Measurements from ENCODE around the gene POU3F2.

Gene POU3F2

DNA sequence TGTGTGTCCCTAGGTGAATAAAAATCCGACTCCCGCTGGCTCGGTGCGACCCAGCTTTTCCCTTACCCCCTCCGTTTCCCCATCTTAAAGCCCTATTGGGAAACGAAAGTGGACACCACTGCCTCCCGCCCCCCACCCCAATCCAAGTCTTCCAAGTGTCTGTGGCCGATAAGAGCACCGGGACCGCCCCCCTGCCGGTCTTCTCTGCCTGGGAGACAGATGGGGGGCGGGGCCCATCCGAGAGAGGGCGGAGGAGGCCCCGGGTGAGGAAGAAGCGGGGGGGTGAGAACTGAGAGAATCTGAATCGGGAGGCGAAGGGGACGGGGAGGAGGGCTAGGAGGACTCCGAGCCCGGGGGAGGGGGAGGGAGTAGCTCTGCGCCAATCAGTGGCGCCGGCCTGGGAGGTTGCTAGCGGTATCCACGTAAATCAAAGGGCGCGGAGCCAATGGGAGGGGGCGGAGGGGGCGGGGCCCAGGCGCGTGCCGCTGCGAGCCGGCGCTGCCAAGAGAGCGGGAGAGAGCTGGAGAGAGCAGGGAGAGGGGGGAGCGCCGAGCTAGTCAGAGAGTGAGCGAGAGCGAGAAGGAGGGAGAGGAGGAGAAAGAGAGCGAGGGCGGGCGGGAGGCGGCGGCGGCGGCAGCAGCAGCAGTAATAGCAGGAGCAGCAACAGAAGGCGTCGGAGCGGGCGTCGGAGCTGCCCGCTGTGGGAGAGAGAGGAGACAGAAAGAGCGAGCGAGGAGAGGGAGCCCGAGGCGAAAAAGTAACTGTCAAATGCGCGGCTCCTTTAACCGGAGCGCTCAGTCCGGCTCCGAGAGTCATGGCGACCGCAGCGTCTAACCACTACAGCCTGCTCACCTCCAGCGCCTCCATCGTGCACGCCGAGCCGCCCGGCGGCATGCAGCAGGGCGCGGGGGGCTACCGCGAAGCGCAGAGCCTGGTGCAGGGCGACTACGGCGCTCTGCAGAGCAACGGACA, at the start of gene POU3F2 (continued):
- TF ChIP-seq, protein P1, sequence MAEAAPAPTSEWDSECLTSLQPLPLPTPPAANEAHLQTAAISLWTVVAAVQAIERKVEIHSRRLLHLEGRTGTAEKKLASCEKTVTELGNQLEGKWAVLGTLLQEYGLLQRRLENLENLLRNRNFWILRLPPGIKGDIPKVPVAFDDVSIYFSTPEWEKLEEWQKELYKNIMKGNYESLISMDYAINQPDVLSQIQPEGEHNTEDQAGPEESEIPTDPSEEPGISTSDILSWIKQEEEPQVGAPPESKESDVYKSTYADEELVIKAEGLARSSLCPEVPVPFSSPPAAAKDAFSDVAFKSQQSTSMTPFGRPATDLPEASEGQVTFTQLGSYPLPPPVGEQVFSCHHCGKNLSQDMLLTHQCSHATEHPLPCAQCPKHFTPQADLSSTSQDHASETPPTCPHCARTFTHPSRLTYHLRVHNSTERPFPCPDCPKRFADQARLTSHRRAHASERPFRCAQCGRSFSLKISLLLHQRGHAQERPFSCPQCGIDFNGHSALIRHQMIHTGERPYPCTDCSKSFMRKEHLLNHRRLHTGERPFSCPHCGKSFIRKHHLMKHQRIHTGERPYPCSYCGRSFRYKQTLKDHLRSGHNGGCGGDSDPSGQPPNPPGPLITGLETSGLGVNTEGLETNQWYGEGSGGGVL (tag by site-specific recombination; IDR thresholded peaks at IDR 0.05) = peak; percentile 100
- TF ChIP-seq TRIM28 (IDR thresholded peaks at IDR 0.05; ENCODE audit: borderline replicate concordance, low read length) (no peak), ZNF133 (tag by site-specific recombination; IDR thresholded peaks at IDR 0.05) (no peak), ZNF248 (tag by site-specific recombination; IDR thresholded peaks at IDR 0.05) (no peak), ZNF670 (tag by site-specific recombination; IDR thresholded peaks at IDR 0.05; ENCODE audit: low read depth) (no peak), GLI2 (tag by site-specific recombination; IDR thresholded peaks at IDR 0.05; ENCODE audit: borderline replicate concordance, low read depth) (no peak), ZNF596 (tag by site-specific recombination; IDR thresholded peaks at IDR 0.05) (peak; percentile 99), KLF9 (tag by site-specific recombination; IDR thresholded peaks at IDR 0.05; ENCODE audit: low read depth) (peak; percentile 90), ZNF266 (tag by site-specific recombination; IDR thresholded peaks at IDR 0.05; ENCODE audit: low read depth) (no peak), ZNF560 (tag by site-specific recombination; IDR thresholded peaks at IDR 0.05; ENCODE audit: borderline replicate concordance) (no peak)
- TF ChIP-seq, protein P2, sequence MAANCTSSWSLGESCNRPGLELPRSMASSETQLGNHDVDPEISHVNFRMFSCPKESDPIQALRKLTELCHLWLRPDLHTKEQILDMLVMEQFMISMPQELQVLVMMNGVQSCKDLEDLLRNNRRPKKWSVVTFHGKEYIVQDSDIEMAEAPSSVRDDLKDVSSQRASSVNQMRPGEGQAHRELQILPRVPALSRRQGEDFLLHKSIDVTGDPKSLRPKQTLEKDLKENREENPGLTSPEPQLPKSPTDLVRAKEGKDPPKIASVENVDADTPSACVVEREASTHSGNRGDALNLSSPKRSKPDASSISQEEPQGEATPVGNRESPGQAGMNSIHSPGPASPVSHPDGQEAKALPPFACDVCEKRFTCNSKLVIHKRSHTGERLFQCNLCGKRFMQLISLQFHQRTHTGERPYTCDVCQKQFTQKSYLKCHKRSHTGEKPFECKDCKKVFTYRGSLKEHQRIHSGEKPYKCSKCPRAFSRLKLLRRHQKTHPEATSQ (tag by site-specific recombination; IDR thresholded peaks at IDR 0.05) = peak; percentile 75; the same call in 1 of the 2 replicates
- TF ChIP-seq, protein P3, sequence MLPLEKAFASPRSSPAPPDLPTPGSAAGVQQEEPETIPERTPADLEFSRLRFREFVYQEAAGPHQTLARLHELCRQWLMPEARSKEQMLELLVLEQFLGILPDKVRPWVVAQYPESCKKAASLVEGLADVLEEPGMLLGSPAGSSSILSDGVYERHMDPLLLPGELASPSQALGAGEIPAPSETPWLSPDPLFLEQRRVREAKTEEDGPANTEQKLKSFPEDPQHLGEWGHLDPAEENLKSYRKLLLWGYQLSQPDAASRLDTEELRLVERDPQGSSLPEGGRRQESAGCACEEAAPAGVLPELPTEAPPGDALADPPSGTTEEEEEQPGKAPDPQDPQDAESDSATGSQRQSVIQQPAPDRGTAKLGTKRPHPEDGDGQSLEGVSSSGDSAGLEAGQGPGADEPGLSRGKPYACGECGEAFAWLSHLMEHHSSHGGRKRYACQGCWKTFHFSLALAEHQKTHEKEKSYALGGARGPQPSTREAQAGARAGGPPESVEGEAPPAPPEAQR (tag by site-specific recombination; IDR thresholded peaks at IDR 0.05) = 0 out of 2 replicates have a peak, but pooled peaks have one; percentile 10
- TF ChIP-seq, protein P4, sequence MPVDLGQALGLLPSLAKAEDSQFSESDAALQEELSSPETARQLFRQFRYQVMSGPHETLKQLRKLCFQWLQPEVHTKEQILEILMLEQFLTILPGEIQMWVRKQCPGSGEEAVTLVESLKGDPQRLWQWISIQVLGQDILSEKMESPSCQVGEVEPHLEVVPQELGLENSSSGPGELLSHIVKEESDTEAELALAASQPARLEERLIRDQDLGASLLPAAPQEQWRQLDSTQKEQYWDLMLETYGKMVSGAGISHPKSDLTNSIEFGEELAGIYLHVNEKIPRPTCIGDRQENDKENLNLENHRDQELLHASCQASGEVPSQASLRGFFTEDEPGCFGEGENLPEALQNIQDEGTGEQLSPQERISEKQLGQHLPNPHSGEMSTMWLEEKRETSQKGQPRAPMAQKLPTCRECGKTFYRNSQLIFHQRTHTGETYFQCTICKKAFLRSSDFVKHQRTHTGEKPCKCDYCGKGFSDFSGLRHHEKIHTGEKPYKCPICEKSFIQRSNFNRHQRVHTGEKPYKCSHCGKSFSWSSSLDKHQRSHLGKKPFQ (tag by site-specific recombination; IDR thresholded peaks at IDR 0.05) = no peak
- TF ChIP-seq, protein P5, sequence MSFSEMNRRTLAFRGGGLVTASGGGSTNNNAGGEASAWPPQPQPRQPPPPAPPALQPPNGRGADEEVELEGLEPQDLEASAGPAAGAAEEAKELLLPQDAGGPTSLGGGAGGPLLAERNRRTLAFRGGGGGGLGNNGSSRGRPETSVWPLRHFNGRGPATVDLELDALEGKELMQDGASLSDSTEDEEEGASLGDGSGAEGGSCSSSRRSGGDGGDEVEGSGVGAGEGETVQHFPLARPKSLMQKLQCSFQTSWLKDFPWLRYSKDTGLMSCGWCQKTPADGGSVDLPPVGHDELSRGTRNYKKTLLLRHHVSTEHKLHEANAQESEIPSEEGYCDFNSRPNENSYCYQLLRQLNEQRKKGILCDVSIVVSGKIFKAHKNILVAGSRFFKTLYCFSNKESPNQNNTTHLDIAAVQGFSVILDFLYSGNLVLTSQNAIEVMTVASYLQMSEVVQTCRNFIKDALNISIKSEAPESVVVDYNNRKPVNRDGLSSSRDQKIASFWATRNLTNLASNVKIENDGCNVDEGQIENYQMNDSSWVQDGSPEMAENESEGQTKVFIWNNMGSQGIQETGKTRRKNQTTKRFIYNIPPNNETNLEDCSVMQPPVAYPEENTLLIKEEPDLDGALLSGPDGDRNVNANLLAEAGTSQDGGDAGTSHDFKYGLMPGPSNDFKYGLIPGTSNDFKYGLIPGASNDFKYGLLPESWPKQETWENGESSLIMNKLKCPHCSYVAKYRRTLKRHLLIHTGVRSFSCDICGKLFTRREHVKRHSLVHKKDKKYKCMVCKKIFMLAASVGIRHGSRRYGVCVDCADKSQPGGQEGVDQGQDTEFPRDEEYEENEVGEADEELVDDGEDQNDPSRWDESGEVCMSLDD (tag by site-specific recombination; IDR thresholded peaks at IDR 0.05) = peak; percentile 20; the same call in 1 of the 2 replicates
- TF ChIP-seq, protein P6, sequence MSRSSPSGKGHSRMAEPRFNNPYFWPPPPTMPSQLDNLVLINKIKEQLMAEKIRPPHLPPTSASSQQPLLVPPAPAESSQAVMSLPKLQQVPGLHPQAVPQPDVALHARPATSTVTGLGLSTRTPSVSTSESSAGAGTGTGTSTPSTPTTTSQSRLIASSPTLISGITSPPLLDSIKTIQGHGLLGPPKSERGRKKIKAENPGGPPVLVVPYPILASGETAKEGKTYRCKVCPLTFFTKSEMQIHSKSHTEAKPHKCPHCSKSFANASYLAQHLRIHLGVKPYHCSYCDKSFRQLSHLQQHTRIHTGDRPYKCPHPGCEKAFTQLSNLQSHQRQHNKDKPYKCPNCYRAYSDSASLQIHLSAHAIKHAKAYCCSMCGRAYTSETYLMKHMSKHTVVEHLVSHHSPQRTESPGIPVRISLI (tag by site-specific recombination; IDR thresholded peaks at IDR 0.05) = no peak
